GM21390 (cell line): Measurements from ENCODE around the gene RIMS4.
"Not testable (repeated sequence)": the region's sequence is repeated elsewhere in the genome, so short reads cannot be mapped to it uniquely, and the experiment has no call there.

ENCODE experiments used
- ATAC-seq: cut with Tn5 transposase; IDR thresholded peaks from one replicate; pipeline ENCODE4 v1.9.1; 2021; ENCODE audit not compliant: unreplicated experiment

The RIMS4 gene

DNA sequence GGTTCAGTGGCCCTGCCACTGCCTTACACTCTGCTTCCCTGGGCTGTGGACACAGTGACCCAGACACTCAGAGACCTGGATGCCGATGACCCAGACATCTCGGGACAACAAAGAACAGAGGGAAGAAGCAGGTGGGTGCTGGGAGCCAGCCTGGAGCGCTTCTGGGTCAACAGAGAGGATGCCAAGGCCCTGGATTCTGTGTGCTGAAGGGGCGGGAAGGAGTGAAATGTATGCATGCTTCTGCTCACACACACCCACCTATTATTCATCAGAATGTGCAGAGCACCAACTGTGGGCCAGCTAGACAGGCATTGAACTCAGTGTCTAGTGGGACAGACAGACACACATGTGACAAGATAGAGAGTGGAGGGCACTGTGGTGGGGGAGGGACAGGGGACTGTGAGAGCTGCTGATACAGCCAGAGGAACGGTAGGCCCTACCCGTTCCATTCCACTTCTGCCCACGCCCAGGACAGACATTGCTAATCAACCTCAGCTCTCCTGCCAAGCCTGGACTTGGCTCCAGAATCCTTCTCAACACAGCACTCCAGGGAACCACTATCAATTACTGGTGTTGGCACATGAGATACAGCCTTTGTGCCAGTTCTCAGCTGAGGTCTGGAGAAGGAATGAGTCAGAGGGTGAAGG, 44.5 kb downstream of the RIMS4 start:
- ATAC-seq: no peak

GRCh38 chr20:44765091-44765490, 45.3 kb downstream of the RIMS4 start:
- ATAC-seq: no peak

GRCh38 chr20:44763798-44764197, 46.5 kb downstream of the RIMS4 start:
- not testable (repeated sequence) for ATAC-seq

GRCh38 chr20:44762466-44763140, 47.7 kb downstream of the RIMS4 start:
- no peak for ATAC-seq

DNA sequence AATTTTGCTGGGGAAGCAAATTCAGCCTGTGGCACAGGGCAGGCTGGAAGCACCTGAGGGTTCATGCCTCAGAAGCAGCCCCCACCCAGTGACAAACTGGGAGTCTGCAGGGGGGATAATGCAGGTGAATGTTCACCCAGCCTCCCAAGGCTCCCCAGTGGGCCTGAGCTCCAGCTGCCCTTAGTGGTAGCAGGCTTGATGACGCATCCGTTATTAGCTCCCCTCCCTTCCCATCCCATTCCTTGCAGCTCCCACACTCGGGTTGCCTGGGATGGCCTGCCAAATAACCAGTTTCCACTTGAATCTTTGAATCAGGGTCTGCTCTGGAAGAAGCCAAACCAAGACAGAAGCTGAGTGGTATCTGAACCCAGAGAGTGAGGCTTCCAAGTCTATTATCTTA, 48.9 kb downstream of the RIMS4 start:
- ATAC-seq: no peak

GRCh38 chr20:44759595-44759994, 50.8 kb downstream of the RIMS4 start:
- ATAC-seq: no peak

GRCh38 chr20:44758247-44759101, 51.9 kb downstream of the RIMS4 start:
- ATAC-seq: no peak

- ATAC-seq: no peak
These were observed 53.4 kb downstream of the RIMS4 start for GRCh38 chr20:44756956-44757355.

DNA sequence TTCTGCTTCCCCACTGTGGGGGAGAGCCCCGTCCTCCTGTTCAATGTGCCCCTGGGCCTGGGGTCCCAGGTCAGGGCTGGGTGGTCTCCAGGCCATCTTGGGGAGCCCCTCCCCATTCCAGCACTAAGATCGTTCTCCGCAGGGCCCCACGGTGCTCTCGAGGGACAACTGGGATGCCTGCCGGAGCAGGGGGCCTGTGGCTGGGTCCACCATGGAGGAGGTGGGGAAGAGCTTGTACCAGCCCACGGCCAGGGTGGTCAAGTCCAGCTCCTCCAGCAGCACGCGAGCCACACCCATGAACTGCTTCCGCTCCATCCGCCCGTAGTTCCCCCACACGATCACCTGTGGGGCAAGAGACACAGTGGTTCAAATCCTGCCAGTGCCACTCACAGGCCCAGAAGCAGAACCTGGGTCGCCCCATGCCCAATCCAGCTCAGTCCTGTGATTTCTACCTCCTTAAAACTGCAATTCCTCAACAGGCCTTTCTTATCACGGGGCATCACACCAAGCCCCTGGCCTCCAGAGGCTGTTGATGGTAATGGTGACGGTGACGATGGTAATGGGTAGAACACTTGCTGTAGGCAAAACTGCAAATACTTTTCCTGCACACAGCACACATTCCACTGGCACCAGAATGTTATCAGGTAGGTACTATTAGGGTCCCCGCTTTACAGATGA, 54.2 kb downstream of the RIMS4 start:
- no peak for ATAC-seq

- no peak for ATAC-seq
These were observed 55.8 kb downstream of the RIMS4 start for GRCh38 chr20:44754554-44754953.

- no peak for ATAC-seq
These were observed 58.0 kb downstream of the RIMS4 start for GRCh38 chr20:44752099-44752931.

DNA sequence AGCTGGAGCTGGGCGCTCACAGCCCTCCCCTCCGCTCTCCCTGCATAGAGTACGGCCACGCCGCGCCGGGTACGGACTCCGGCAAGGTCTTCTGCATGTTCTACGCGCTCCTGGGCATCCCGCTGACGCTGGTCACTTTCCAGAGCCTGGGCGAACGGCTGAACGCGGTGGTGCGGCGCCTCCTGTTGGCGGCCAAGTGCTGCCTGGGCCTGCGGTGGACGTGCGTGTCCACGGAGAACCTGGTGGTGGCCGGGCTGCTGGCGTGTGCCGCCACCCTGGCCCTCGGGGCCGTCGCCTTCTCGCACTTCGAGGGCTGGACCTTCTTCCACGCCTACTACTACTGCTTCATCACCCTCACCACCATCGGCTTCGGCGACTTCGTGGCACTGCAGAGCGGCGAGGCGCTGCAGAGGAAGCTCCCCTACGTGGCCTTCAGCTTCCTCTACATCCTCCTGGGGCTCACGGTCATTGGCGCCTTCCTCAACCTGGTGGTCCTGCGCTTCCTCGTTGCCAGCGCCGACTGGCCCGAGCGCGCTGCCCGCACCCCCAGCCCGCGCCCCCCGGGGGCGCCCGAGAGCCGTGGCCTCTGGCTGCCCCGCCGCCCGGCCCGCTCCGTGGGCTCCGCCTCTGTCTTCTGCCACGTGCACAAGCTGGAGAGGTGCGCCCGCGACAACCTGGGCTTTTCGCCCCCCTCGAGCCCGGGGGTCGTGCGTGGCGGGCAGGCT, 60.1 kb downstream of the RIMS4 start:
- ATAC-seq: no peak

DNA sequence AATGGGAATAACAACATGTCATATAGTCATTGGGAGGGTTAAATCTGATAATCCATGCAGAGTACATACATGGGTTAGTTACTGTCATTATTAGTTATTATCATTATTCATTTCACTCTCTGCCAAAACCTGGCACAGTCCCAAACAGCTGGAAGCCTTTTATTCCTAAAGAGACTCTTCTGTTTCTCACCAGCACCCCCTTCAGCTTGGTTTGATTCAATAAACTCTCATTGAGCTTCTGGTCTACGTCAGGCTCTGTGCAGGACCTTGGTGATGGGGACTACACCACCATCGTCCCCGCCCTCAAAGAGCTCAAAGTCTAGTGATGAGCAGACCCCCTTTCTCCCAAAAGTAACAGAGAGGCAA, 62.4 kb downstream of the RIMS4 start:
- ATAC-seq: no peak

GRCh38 chr20:44747166-44748004, 63.0 kb downstream of the RIMS4 start:
- ATAC-seq: no peak

- no peak for ATAC-seq
These were observed 63.8 kb downstream of the RIMS4 start for GRCh38 chr20:44746367-44747165.

- ATAC-seq: no peak
These were observed 64.6 kb downstream of the RIMS4 start, which contains the start of gene KCNK15 for GRCh38 chr20:44745598-44746366. TSS of gene KCNK15 (plus strand) at chr20:44745865. CDS start at chr20:44745911, 46 bp downstream.

GRCh38 chr20:44745122-44745597, 65.2 kb downstream of the RIMS4 start:
- no peak for ATAC-seq
